ENCODE results near the gene MICA.
"Not testable (repeated sequence)": the region's sequence is repeated elsewhere in the genome, so short reads cannot be mapped to it uniquely, and the experiment has no call there.

MICA gene

DNA sequence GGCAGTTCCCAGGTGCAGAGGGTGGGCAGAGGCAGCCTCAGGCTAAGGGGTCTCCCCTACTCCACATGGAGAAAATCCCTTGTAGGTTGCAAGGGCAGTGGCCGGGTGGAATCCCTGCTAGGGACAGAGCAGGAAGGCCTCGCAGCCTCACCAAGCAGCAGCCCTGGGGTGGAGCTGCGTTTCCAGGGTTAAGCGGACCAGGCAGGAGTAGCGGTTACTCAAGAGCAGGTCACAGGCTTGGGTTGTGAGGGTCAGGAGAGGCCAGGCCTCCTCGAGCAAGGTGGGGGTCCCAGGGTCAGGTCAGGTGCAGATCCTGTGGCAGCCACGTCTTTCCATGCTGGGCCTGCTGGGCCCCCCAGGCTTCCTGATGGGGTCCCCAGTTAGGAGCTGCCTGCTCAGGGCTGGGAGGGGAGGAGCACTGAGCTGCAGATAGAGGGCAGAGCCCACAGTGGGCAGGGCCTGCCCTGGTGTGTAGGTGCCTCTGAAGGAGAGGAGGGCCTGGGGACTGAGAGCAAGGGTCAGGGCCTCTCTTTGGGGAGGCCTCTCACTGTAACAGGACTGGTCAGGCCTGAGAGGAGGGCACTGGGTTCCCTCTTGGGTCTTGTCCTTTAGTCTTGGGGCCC is 10.9 kb downstream of the MICA start:
- not testable (repeated sequence) for DNase-seq (ENCODE audit: low spot score)

DNA sequence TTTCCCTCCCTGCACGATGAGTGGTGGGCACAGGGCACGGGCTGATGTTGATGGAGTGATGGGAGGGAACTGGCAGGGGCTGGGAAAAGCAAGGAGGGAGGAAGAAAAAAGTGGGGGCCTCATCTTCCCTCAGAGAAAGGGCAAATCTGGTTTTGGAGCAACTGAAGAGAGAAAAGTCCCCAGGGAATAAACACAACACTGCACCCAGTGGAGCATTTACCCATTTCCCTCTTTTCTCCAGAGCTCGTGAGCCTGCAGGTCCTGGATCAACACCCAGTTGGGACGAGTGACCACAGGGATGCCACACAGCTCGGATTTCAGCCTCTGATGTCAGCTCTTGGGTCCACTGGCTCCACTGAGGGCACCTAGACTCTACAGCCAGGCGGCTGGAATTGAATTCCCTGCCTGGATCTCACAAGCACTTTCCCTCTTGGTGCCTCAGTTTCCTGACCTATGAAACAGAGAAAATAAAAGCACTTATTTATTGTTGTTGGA is 11.4 kb downstream of the MICA start:
- DNase-seq (ENCODE audit: low spot score): no peak

DNA sequence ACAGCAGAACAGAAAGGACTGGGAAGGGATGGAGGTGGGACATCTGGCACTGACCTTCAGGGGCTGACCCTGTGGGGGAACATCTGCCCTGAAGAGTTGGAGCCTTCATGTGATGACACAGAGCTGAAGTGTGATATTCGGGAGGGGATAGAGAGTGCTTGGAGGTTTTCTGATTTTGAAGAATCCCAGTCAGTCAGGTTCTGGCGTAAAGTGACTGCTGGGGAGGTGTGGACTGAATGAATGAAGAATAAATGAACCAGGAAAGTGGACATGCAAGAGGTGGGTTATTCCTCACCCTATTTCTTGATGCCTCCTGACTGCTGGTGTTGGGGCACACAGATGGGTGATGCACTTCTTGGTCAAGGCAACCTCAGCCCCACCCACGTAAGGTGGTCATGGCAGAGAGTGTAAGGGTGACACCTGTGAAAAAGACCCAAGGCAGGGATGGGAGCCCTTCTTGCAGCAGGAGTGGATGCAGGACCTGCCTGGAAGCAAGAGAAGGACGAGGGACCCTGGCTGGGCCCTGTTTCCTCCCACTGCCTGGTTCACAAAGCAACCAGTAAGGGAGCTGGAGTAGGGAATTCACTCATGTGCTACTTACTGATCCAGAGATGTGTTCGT is 13.1 kb downstream of the MICA start:
- DNase-seq (ENCODE audit: low spot score): no peak

DNA sequence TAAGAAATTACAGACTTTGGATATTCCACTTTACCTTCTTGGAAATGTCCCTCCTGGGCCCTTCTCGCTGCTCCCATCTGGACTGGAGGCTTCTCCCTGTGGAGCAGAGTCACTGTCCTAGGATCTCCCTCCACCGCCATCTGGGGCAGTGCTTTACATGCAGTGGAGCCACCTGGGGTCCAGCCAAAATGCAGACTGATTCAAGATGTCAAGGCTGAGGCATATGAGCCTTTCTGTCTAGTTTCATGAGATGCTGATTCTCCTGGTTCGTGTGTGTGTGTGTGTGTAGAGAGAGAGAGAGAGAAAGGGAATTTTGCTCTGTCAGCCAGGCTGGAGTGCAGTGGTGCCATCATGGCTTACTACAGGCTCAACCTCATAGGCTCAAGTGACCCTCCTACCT is 14.9 kb downstream of the MICA start:
- no peak for DNase-seq (ENCODE audit: low spot score)

DNA sequence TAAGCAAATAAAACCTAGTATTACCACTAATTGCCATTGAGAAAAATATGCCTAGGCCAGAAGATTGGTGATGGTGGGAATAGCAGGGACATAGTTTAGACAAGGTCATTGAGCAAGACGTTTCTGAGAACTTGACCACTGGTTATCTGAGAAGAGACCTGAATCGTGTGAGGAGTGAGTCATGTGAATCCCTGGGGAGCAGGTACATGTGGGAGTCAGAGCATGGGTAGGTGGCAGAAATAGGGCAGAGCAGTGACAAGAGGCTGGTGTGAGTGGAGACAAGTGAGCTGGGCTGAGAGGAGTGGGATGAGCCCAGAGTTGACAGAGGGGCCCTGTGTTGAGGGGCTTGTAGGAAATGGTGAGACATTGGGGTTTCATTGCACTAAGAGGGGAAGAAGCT is 16.4 kb downstream of the MICA start:
- DNase-seq (ENCODE audit: low spot score): no peak

DNA sequence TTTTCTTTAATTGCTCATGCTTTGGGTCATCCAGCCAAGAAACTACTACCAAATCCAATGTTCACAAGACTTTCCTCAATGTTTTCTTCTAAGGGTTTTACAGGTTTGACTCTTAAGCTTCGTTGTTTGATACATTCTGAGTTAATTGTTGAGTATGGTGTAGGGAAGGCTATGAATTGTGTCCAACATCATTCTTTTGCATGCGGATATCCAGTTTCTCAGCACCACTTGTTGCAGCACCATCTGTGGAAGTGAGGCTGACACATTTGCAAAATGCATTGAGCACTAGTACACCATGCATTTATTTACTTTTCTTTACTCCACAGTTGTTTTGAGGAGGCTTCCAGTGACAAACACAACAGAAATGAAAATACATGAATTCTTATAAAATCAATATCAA is 17.2 kb downstream of the MICA start:
- DNase-seq (ENCODE audit: low spot score): no peak

DNA sequence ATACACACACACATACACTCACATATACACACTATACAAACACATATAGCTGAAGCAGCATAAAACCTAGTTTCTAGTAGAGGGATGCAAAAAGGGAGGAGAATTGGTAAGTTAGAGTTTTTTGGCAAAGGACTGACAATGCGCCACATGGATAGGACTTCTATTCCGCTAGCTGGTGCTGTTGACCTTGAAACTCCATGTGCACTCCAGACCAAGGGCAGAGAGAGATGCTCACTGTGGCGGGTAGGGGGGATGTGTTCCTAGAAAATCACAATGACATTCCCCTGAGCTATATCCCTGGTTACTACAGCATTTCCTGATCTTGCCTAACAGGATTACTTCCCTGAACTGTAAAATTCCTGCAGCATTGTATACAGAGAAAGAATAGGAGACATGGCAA is 19.2 kb downstream of the MICA start:
- no peak for DNase-seq (ENCODE audit: low spot score)

DNA sequence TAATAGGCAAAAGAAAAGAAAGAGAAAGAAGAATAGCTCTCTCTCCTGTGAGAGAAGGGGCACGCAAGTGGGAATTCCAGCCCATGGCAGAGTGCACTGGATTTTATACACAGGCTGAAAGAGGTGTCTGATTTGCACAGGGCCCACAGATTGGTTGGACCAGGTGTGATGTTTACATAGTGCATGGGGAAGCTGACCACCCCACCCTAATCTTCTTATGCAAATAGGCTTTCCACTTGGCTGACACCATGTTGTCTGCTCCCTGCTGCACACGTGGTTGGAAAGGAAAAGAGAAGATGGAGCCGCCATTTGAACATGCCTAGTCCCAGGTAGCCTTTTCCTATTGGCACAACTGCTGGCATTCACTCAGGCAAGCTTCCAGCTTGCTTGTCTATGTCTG is 20.2 kb downstream of the MICA start:
- no peak for DNase-seq (ENCODE audit: low spot score)

DNA sequence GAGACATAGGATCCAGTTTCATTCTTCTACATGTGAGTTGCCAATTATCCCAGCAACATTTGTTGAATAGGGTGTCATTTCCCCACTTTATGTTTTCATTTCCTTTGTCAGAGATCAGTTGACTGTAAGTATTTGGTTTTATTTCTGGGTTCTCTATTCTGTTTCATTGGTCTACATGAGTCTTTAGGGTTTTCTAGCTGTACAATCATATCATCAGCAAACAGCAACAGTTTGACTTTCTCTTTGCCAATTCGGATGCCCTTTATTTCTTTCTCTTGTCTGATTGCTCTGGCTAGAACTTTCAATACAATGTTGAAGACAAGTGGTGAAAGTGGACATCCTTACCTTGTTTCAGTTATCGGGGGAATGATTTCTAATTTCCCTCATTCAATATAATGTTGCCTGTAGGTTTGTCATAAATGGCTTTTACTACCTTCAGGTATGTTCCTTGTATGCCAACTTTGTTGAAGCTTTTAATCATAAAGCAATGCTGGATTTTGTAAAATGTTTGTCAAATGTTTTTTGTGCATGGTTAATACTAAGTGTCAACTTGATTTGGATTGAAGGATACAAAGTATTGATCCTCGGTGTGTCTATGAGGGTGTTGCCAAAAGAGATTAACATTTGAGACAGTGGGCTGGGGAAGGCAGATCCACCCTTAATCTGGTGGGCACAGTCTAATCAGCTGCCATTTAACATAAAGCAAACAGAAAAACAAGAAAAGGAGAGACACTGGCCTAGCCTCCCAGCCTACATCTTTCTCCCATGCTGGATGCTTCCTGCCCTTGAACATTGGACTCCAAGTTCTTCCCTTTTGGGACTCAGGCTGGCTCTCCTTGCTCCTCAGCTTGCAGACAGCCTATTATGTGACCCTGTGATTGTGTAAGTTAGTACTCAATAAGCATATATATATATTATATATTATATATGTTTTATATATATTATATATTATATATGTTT is 23.3 kb downstream of the MICA start:
- DNase-seq (ENCODE audit: low spot score): no peak

DNA sequence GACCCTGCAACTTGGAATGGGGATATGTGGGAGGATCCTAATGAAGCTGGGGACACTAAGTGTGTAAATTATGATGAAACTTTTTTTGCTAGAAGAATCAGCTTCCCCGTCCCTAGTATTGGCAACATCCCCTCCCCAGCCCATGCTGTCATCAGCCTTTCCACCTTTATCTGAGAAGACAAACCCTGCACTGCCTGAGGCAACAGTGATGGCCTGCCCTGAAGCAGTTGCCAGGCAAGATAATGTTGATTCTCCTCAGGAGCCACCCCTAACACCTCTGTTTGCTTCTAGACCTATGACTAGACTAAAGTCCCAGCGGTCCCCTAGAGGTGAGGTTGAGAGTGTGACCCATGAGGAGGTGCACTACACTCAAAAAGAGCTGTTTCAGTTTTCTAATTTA is 27.1 kb downstream of the MICA start:
- no peak for DNase-seq (ENCODE audit: low spot score)

DNA sequence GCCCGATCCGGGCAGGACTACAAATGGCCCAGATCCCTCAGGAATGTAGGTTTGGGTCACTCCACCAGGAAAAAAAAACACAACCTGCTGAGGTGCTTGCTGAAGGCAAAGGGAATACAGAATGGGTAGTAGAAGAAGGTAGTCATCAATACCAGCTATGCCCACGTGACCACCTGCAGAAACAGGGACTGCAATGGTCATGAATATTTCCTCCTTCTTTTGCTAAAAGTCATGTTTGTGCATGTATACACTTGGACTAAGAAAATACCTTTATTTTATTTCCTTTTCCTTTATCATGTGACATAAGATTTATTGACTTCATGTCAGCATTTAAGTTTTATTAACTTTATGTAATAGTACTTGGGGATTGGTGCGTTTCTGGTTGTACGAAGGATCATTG is 31.7 kb downstream of the MICA start:
- not testable (repeated sequence) for DNase-seq (ENCODE audit: low spot score)

DNA sequence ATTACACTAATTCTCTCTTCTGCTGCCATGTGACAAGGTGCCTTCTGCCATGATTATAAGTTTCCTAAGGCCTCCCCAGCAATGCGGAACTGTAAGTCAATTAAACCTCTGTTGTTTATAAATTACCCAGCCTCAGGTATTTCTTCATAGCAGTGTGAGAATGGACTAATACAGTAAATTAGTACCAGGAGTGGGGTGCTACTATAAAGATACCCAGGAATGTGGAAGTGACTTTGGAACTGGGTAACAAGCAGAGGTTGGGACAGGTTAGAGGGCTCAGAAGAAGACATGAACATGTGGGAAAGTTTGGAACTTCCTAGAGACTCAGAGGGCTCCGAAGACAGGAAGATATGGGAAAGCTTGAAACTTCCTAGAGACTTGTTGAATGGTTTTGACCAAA is 34.8 kb downstream of the MICA start:
- DNase-seq (ENCODE audit: low spot score): no peak

DNA sequence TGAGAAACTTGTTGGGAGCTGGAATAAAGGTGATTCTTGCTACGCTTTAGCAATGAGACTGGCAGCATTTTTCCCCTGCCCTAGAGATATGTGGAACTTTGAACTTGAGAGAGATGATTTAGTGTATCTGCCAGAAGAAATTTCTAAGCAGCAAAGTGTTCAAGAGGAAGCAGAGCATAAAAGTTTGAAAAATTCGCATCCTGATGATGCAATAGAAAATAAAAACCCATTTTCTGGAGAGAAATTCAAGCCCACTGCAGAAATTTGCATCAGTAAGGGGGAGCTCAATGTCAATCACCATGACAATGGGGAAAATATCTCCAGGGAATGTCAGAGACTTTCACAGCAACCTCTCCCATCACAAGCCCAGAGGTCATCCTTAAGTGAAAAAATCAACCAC is 35.3 kb downstream of the MICA start:
- DNase-seq (ENCODE audit: low spot score): no peak

DNA sequence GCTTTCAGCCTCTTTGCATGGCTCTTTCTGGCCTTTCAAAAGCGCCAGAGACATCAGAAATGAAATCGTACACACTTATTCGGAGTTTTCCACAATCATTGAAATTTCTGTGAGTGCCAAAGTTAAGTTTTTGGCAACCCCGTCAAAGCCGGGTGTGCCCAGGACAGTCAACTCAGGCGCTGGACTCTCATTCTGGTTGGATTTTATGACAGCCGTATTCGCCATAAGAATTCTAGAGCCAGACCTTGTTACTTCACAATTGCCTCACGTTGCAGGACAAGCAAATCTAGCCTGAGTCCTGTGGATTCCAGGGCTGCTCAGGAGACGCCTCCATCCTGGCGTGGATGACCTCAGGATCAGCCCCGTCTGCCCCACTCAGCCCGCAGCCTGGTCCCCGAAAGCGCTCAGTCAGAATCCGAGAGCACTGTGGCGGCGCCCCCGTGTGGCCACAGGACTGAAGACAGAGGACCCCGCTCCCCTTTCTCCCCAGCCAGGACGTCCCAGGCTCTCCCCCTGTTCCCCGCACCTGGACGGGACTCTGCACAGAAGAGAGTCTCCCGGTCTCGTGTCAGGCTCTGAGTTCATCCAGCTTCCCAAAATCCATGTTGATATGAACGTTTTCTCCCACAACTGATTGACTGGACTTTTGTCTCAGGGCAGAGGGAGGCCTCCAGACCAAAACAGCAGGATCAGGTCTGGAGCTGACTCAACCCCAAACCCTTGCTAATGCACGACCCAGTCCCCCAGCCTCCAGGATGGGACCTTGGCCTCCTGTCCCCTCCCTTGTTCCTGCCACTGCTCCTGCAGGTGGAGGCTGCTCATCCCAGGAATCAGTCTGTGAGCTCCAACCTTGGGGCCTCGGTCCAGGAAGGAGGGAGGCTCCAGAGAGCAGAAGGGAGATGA is 38.2 kb downstream of the MICA start:
- DNase-seq (ENCODE audit: low spot score): peak; percentile 68

DNA sequence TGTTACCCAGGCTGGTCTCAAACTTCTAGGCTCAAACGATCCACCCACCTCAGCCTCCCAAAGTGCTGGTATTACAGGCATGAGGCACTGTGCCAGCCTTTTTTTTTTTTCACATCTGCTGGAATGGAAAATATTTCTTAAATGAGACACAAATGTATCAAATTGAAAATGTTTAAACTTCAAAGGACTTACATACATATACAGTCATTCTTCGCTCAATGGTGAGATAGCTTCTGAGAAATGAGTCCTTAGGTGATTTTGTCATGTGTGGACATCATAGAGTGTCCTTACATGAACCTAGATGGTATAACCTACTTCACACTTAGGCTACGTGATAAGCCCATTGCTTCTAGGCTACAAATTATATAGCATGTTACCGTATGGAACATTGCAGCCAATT is 43.1 kb downstream of the MICA start:
- DNase-seq (ENCODE audit: low spot score): no peak

DNA sequence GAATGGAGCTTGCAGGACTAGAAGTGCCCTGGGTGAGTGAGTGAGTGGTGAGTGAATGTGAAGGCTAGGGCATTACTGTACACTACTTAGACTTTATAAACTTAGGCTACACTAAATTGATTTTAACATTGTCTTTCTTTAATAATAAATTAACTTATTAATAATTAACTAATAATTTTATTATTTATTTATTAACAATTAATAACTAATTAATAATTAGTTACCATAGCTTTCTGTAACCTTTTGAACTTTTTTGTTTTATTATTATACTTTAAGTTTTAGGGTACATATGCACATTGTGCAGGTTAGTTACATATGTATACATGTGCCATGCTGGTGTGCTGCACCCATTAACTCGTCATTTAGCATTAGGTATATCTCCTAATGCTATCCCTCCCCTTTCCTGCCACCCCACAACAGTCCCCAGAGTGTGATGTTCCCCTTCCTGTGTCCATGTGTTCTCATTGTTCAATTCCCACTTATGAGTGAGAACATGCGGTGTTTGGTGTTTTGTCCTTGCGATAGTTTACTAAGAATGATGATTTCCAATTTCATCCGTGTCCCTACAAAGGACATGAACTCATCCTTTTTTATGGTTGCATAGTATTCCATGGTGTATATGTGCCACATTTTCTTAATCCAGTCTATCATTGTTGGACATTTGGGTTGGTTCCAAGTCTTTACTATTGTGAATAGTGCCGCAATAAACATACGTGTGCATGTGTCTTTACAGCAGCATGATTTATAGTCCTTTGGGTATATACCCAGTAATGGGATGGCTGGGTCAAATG is 43.8 kb downstream of the MICA start:
- DNase-seq (ENCODE audit: low spot score): not testable (repeated sequence)

DNA sequence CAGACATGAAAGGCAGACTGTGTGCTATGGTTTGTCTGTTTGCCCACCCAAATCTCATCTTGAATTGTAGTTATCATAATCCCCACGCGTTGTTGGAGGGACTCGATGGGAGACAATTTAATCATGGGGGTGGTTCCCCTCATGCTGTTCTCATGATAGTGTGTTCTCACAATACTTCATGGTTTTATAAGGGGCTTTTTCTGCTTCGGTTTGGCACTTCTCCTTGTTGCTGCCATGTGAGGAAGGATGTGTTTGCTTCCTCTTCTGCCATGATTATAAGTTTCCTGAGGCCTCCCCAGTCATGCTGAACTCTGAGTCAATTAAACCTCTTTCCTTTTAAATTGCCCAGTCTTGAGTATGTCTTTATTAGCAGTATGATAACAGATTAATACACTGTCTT is 47.4 kb downstream of the MICA start:
- no peak for DNase-seq (ENCODE audit: low spot score)

DNA sequence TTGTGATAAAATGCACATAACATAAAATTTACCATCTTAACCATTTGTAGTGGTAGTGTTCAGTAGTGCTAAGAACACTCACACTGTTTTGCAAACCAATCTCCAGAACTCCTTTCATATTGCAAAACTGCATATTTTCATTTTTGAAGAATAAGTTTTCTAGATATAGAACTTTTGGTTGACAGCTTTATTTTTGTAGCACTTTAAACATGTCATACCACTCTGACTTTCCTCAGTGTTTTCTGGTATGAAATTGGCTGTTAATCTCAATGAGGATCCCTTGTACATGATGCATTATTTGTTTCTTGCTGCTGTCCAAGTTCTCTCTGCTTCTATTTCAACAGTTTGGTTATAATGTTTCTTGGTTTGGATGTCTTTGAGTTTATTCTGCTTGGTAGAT is 49.5 kb downstream of the MICA start:
- no peak for DNase-seq (ENCODE audit: low spot score)

DNA sequence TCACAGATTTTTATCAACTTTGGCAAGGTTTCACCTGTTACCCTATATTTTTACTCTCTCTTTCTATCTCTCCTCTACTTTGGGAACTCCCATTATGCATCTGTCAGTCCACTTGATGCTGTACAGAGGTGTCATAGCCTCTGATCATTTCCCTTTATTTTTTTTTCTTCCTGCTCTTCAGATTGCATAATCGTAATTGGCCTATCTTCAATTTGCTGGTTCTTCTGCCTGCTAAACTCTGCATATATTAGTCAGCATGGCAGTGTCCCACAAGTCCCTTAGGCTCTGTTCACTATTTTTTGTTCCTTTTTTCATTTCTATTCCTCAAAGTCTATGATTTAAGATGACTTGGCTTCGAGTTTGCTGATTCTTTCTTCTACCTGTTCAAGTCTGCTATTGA is 49.9 kb downstream of the MICA start:
- no peak for DNase-seq (ENCODE audit: low spot score)

DNA sequence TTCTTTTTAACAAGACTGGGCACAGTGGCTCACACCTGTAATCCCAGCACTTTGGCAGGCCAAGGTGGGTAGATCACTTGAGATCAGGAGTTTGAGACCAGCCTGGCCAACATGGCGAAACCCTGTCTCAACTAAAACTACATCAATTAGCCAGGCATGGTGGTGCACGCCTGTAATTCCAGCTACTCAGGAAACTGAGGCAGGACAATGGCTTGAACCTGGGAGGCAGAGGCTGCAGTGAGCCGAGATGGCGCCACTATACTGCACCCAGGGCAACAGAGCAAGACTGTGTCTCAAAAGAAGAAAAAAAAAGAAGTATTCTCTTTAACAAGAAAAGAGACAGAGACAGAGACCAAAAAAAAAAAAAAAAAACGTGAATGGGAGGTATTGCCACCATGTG is 56.5 kb downstream of the MICA start:
- DNase-seq (ENCODE audit: low spot score): not testable (repeated sequence)

DNA sequence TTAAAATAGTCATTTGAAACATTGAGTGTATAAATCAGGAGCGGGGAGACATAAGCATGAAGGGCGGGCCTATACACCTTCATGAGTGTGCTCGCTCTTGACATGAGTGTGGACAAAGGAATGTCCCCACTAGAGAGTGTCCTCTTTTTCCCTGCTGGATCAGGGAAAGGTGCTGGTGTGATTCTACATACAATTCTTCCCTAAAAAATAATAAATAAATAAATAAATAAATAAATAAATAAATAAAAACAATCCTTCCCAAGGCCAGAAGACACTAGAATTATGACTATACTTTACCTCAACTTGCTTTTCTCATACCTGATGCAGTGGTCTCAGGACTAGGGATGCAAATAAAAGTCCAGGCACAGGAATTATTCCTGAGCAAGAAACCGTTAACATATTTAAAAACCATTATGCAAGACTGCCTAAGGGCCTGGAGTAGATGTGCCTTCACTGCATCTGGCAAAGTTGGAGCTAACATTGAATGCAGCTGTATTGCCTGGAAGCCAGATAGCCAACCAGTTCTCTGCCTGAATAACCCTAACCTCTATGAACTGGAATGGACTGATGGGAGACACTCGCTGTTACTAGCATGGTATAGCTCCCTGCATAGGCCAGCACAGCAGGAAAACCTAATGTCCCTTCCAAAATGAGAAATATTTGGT is 57.1 kb downstream of the MICA start:
- DNase-seq (ENCODE audit: low spot score): no peak

All from LoVo (cell line).